CD4-positive, alpha-beta T cell (primary cell): ENCODE results near the gene KSR2. TPM values are rescaled to one million over a fixed set of nuclear protein-coding genes. Genes with fewer than 3 reads are reported as not detected.

Experiments used
- ATAC-seq: fragments of 200-7000 bp; cut with Tn5 transposase; one replicate; pipeline ENCODE4 v1.10.0; 2022; ENCODE audit warnings: mild to moderate bottlenecking; ENCODE audit not compliant: poor library complexity
- CTCF ChIA-PET: fragments of 350-600 bp; sonication (Branson Sonifier 250); formaldehyde crosslinking; loops from one replicate; lab custom pipeline; 2021; ENCODE audit warnings: antibody characterized with exemption, inconsistent platforms; lab: Charles Lee
- POLR2A ChIA-PET: fragments of 350-600 bp; sonication (Branson Sonifier 250); formaldehyde crosslinking; loops from one replicate; lab custom pipeline; 2021; ENCODE audit warnings: antibody characterized with exemption, inconsistent platforms; lab: Charles Lee
- DNase-seq, 14 experiments: peaks; one replicate each; pipeline ENCODE4 v3.0.0-alpha.2; 2013 to 2020; ENCODE audit warnings: mixed read lengths in 2 of 14
- H3K27ac ChIP-seq, 2 donors: one replicate each; pipeline versions ENCODE4 v1.5.1 to v1.7.0; 2013; ENCODE audit warnings: low read length in 2 of 2, low read depth in 1 of 2, mild to moderate bottlenecking in 1 of 2
- H3K27me3 ChIP-seq, 2 experiments: 1 replicate in 1 of 2; 2 replicates in 1 of 2; pipeline versions ENCODE4 v1.6.1 to v1.7.0; 2013; ENCODE audit warnings: low read length in 2 of 2, control low read depth in 1 of 2, mild to moderate bottlenecking in 1 of 2, moderate library complexity in 1 of 2; ENCODE audit not compliant: insufficient read depth in 2 of 2, control insufficient read depth in 1 of 2
- H3K36me3 ChIP-seq: one replicate; pipeline ENCODE4 v1.6.1; 2013; ENCODE audit warnings: low read length, control low read depth; ENCODE audit not compliant: insufficient read depth
- H3K4me1 ChIP-seq: one replicate; pipeline ENCODE4 v1.6.1; 2013; ENCODE audit warnings: low read length, control low read depth; ENCODE audit not compliant: insufficient read depth
- H3K4me3 ChIP-seq: one replicate; pipeline ENCODE4 v1.5.1; 2013; ENCODE audit warnings: mild to moderate bottlenecking, low read length, moderate library complexity
- H3K9me3 ChIP-seq, 2 experiments: 1 replicate in 1 of 2; 2 replicates in 1 of 2; pipeline versions ENCODE4 v1.6.1 to v1.7.0; 2013; ENCODE audit warnings: low read length in 2 of 2, mild to moderate bottlenecking in 2 of 2, control low read depth in 1 of 2, moderate library complexity in 1 of 2; ENCODE audit not compliant: control insufficient read depth in 1 of 2, insufficient read depth in 1 of 2
- H3K27ac Mint-ChIP-seq: one replicate; pipeline ENCODE4 v1.8.0; 2020; ENCODE audit warnings: mixed read lengths
- H3K27me3 Mint-ChIP-seq: one replicate; pipeline ENCODE4 v1.8.0; 2021; ENCODE audit warnings: mixed read lengths
- H3K36me3 Mint-ChIP-seq: one replicate; pipeline ENCODE4 v1.8.0; 2021; ENCODE audit warnings: low read depth, mixed read lengths
- H3K4me1 Mint-ChIP-seq: one replicate; pipeline ENCODE4 v1.8.0; 2021; ENCODE audit warnings: low read depth, mixed read lengths
- H3K4me3 Mint-ChIP-seq: one replicate; pipeline ENCODE4 v1.8.0; 2020; ENCODE audit warnings: mild to moderate bottlenecking, mixed read lengths
- H3K9me3 Mint-ChIP-seq: one replicate; pipeline ENCODE4 v1.8.0; 2020; ENCODE audit warnings: mixed read lengths
- intact Hi-C, 2 experiments: fragments of 100-400 bp; cut with DNase I in 1 of 2; cut with micrococcal nuclease in 1 of 2; formaldehyde crosslinking; loops; one replicate each; pipeline versions ENCODE4 v1.15.1 to v1.9.0; 2023 to 2025; cut with DNase I, micrococcal nuclease
- total RNA-seq, 174 experiments: library from RNA in 2 of 174; stranded (reverse) in 2 of 174; gene quantifications; one replicate each; pipeline ENCODE4 v1.2.3 and lab custom pipeline; 2021 to 2026
- TF ChIP-seq, protein P1 (sequence below): fragments of 200-600 bp; IDR thresholded peaks from one replicate; pipeline ENCODE4 v1.8.0; 2022; ENCODE audit warnings: antibody characterized with exemption, mild to moderate bottlenecking

The KSR2 gene
- total RNA-seq, 2 experiments from 2014 or later = 0.05 to 0.17 TPM

- no peaks in the 10 kb centered on the region for H3K27me3 ChIP-seq
- H3K9me3 ChIP-seq = peaks cover 0 to 17% of the 10 kb centered on the region in 2 experiments
- peaks cover 2% of the 10 kb centered on the region for H3K9me3 Mint-ChIP-seq
- no peak overlapping the region for H3K4me3 ChIP-seq
- ChIA-PET POLR2A (no interaction called here), CTCF (no interaction called here)
- H3K27ac Mint-ChIP-seq = no peak overlapping the region
- H3K4me1 Mint-ChIP-seq = no peaks in the 10 kb centered on the region
- intact Hi-C loops = no loop called here
- ATAC-seq = no peak
- H3K27me3 Mint-ChIP-seq = no peaks in the 10 kb centered on the region
- H3K36me3 ChIP-seq = no peaks in the 10 kb centered on the region
- H3K4me1 ChIP-seq = no peaks in the 10 kb centered on the region
- no peak for DNase-seq
- TF ChIP-seq, protein P1, sequence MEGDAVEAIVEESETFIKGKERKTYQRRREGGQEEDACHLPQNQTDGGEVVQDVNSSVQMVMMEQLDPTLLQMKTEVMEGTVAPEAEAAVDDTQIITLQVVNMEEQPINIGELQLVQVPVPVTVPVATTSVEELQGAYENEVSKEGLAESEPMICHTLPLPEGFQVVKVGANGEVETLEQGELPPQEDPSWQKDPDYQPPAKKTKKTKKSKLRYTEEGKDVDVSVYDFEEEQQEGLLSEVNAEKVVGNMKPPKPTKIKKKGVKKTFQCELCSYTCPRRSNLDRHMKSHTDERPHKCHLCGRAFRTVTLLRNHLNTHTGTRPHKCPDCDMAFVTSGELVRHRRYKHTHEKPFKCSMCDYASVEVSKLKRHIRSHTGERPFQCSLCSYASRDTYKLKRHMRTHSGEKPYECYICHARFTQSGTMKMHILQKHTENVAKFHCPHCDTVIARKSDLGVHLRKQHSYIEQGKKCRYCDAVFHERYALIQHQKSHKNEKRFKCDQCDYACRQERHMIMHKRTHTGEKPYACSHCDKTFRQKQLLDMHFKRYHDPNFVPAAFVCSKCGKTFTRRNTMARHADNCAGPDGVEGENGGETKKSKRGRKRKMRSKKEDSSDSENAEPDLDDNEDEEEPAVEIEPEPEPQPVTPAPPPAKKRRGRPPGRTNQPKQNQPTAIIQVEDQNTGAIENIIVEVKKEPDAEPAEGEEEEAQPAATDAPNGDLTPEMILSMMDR = no peak
- H3K4me3 Mint-ChIP-seq = no peak overlapping the region
- H3K27ac ChIP-seq = no peak overlapping the region
- no peaks in the 10 kb centered on the region for H3K36me3 Mint-ChIP-seq
Observed at GRCh38 chr12:117797202-117797601, 171.6 kb downstream of the KSR2 start.

DNA sequence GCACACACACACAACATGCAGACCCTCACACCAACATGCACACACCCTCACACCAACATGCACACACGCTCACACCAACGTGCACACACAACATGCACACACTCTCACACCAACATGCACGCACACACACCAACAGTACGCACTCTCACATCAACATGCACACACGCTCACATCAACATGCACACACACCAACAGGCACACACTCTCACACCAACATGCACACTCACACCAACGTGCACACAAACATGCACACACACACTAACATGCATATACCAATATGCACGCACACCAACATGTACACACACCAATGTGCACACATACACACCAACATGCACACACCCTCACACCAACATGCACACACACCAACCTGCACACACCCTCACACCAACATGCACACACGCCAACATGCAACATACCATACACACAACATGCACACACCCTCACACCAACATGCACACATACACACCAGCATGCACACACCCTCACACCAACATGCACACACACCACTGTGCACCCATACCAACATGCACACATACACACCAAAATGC is 175.8 kb downstream of the KSR2 start:
- H3K4me1 Mint-ChIP-seq = no peaks in the 10 kb centered on the region
- H3K27me3 ChIP-seq = no peaks in the 10 kb centered on the region
- H3K36me3 ChIP-seq = no peaks in the 10 kb centered on the region
- no peaks in the 10 kb centered on the region for H3K27me3 Mint-ChIP-seq
- DNase-seq (no peak), ATAC-seq (no peak)
- intact Hi-C loops = no loop called here
- H3K4me3 Mint-ChIP-seq = no peak overlapping the region
- peaks cover 0 to 13% of the 10 kb centered on the region in 2 experiments for H3K9me3 ChIP-seq
- TF ChIP-seq, protein P1 = no peak
- CTCF ChIA-PET = no interaction called here
- POLR2A ChIA-PET = no interaction called here
- no peaks in the 10 kb centered on the region for H3K36me3 Mint-ChIP-seq
- H3K9me3 Mint-ChIP-seq = peaks cover 2% of the 10 kb centered on the region
- H3K27ac ChIP-seq = no peak overlapping the region
- H3K4me3 ChIP-seq = no peak overlapping the region
- H3K4me1 ChIP-seq = no peaks in the 10 kb centered on the region
- H3K27ac Mint-ChIP-seq = no peak overlapping the region

GRCh38 chr12:117792471-117792870 is 176.3 kb downstream of the KSR2 start:
- Histone ChIP-seq H3K9me3 (peaks cover 0 to 13% of the 10 kb centered on the region in 2 experiments), H3K27ac (no peak overlapping the region), H3K4me1 (no peaks in the 10 kb centered on the region), H3K36me3 (no peaks in the 10 kb centered on the region), H3K27me3 (no peaks in the 10 kb centered on the region), H3K4me3 (no peak overlapping the region)
- CTCF ChIA-PET = no interaction called here
- no peak overlapping the region for H3K4me3 Mint-ChIP-seq
- intact Hi-C loops = no loop called here
- DNase-seq = no peak
- H3K4me1 Mint-ChIP-seq = no peaks in the 10 kb centered on the region
- H3K36me3 Mint-ChIP-seq = no peaks in the 10 kb centered on the region
- ATAC-seq = no peak
- no peak overlapping the region for H3K27ac Mint-ChIP-seq
- POLR2A ChIA-PET = no interaction called here
- H3K27me3 Mint-ChIP-seq = no peaks in the 10 kb centered on the region
- TF ChIP-seq, protein P1 = no peak
- H3K9me3 Mint-ChIP-seq = peaks cover 2% of the 10 kb centered on the region
